ENCODE measurements around the gene ACAA2. TPM values are rescaled to one million over a fixed set of nuclear protein-coding genes. Genes with fewer than 3 reads are reported as not detected.

Gene ACAA2
- total RNA-seq, 1 experiment from 2014 or later = 6.5 TPM

GRCh38 chr18:49788327-49788898 lies 24.9 kb downstream of the ACAA2 start:
- Histone ChIP-seq H3K9me2 (replicated peaks; ENCODE audit: low read length) (no peaks in the 10 kb centered on the region), H3F3A (ENCODE audit: low read length, unreplicated experiment) (no peaks in the 10 kb centered on the region), H3K4me2 (ENCODE audit: low read length) (peak overlapping the region; percentile 75), H3K4me3 (ENCODE audit: low read length) (peak overlapping the region; percentile 37; the same call in 1 of the 2 replicates), H3K4me1 (ENCODE audit: insufficient read depth, low read length) (0 out of 2 replicates have a peak, but pooled peaks cover 4% of the 10 kb centered on the region), H2AFZ (ENCODE audit: low read length) (peak overlapping the region; percentile 61), H4K20me1 (ENCODE audit: low read length) (no peaks in the 10 kb centered on the region), H3K36me3 (ENCODE audit: low read depth, low read length) (no peaks in the 10 kb centered on the region), H3K9me3 (ENCODE audit: low read length) (no peaks in the 10 kb centered on the region), H3K9ac (ENCODE audit: low read length) (peak overlapping the region; percentile 17), H3K27me3 (ENCODE audit: low read length) (no peaks in the 10 kb centered on the region), H3K27ac (ENCODE audit: low read length) (no peak overlapping the region), H3K79me2 (ENCODE audit: low read length) (no peaks in the 10 kb centered on the region)
- ATAC-seq (peak; percentile 58), DNase-seq (peak; percentile 14)
- intact Hi-C loops (cut with micrococcal nuclease) = no loop called here
- POLR2A ChIA-PET (ENCODE audit: unreplicated experiment) = interaction anchor here (0.7 kb wide), 1 partner anchor 356 kb away, joined by 6 read pairs; no protein-coding TSS in a partner anchor
- TF ChIP-seq EZH2phosphoT487 (IDR thresholded peaks at IDR 0.05; ENCODE audit: borderline replicate concordance, low read length) = no peak
- TF ChIP-seq EZH2 (IDR thresholded peaks at IDR 0.05; ENCODE audit: low read length, unreplicated experiment) = no peak
- no peak for TF ChIP-seq CTCF (conservative IDR thresholded peaks at IDR 0.05; ENCODE audit: low read depth, low read length)
- CTCF ChIA-PET = no interaction called here
- BruUV-seq (replicated peaks) = no TSS peak

GRCh38 chr18:49786019-49786720 lies 27.2 kb downstream of the ACAA2 start:
- CTCF ChIA-PET = no interaction called here
- no peaks in the 10 kb centered on the region for H4K20me1 ChIP-seq (ENCODE audit: low read length)
- no peaks in the 10 kb centered on the region for H3K9me3 ChIP-seq (ENCODE audit: low read length)
- no peaks in the 10 kb centered on the region for H3K36me3 ChIP-seq (ENCODE audit: low read depth, low read length)
- intact Hi-C loops (cut with micrococcal nuclease) = no loop called here
- POLR2A ChIA-PET (ENCODE audit: unreplicated experiment) = no interaction called here
- DNase-seq (no peak), ATAC-seq (no peak)
- no peak for TF ChIP-seq EZH2phosphoT487 (IDR thresholded peaks at IDR 0.05; ENCODE audit: borderline replicate concordance, low read length)
- no peak for TF ChIP-seq EZH2 (IDR thresholded peaks at IDR 0.05; ENCODE audit: low read length, unreplicated experiment)
- TF ChIP-seq CTCF (conservative IDR thresholded peaks at IDR 0.05; ENCODE audit: low read depth, low read length) = no peak
- H3K4me3 ChIP-seq (ENCODE audit: low read length) = no peak overlapping the region
- no peaks in the 10 kb centered on the region for H3K9me2 ChIP-seq (replicated peaks; ENCODE audit: low read length)
- 0 out of 2 replicates have a peak, but pooled peaks cover 4% of the 10 kb centered on the region for H3K4me1 ChIP-seq (ENCODE audit: insufficient read depth, low read length)
- H3K4me2 ChIP-seq (ENCODE audit: low read length) = no peak overlapping the region
- no peak overlapping the region for H3K9ac ChIP-seq (ENCODE audit: low read length)
- H3K27me3 ChIP-seq (ENCODE audit: low read length) = no peaks in the 10 kb centered on the region
- H2AFZ ChIP-seq (ENCODE audit: low read length) = no peak overlapping the region
- BruUV-seq (replicated peaks) = no TSS peak
- no peak overlapping the region for H3K27ac ChIP-seq (ENCODE audit: low read length)
- H3K79me2 ChIP-seq (ENCODE audit: low read length) = no peaks in the 10 kb centered on the region
- no peaks in the 10 kb centered on the region for H3F3A ChIP-seq (ENCODE audit: low read length, unreplicated experiment)
